ENCODE data around the gene KIF4A.

DNA sequence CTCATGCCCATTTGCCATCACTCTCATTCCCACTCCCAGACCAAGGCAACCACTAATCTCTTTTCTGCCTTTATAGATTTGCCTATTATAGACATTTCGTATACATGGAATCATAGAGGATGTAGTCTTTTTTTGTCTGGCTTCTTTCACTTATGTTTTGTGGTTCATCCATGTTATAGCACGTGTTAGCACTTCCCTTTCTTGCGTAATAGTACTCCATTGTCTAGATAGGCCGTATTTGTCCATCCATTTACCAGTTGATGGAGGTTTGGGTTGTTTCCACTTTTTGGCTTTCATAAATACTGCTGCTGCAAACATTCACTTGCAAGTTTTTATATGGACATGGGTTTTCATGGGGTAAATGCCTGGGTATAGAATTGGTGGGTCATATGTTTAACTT is 48.4 kb downstream of the KIF4A start:
- TF ChIP-seq, protein P1, sequence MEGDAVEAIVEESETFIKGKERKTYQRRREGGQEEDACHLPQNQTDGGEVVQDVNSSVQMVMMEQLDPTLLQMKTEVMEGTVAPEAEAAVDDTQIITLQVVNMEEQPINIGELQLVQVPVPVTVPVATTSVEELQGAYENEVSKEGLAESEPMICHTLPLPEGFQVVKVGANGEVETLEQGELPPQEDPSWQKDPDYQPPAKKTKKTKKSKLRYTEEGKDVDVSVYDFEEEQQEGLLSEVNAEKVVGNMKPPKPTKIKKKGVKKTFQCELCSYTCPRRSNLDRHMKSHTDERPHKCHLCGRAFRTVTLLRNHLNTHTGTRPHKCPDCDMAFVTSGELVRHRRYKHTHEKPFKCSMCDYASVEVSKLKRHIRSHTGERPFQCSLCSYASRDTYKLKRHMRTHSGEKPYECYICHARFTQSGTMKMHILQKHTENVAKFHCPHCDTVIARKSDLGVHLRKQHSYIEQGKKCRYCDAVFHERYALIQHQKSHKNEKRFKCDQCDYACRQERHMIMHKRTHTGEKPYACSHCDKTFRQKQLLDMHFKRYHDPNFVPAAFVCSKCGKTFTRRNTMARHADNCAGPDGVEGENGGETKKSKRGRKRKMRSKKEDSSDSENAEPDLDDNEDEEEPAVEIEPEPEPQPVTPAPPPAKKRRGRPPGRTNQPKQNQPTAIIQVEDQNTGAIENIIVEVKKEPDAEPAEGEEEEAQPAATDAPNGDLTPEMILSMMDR (IDR thresholded peaks at IDR 0.05), result no peak
- TF ChIP-seq POLR2A (IDR thresholded peaks at IDR 0.05) (no peak), POLR2AphosphoS5 (IDR thresholded peaks at IDR 0.05) (no peak)
